Activated CD8-positive, alpha-beta T cell treated with anti-CD3 and anti-CD28 coated beads for 36 hours (primary cell): ENCODE results near the gene CD209. TPM values are rescaled to one million over a fixed set of nuclear protein-coding genes. Genes with fewer than 3 reads are reported as not detected.
"Not testable (repeated sequence)": the region's sequence is repeated elsewhere in the genome, so short reads cannot be mapped to it uniquely, and the experiment has no call there.

Experiments used
- ATAC-seq: fragments of 200-7000 bp; cut with Tn5 transposase; one replicate; pipeline ENCODE4 v1.10.0; 2021; ENCODE audit warnings: mild to moderate bottlenecking, moderate library complexity
- CTCF ChIA-PET: fragments of 350-600 bp; sonication (Branson Sonifier 250); formaldehyde crosslinking; loops from one replicate; lab custom pipeline; 2021; ENCODE audit warnings: antibody characterized with exemption; lab: Charles Lee
- POLR2A ChIA-PET: fragments of 350-600 bp; sonication (Branson Sonifier 250); formaldehyde crosslinking; loops from one replicate; lab custom pipeline; 2021; ENCODE audit warnings: antibody characterized with exemption; lab: Charles Lee
- DNase-seq: peaks from one replicate; pipeline ENCODE4 v3.0.0-alpha.2; 2020
- H3K27ac Mint-ChIP-seq: one replicate; pipeline ENCODE4 v1.8.0; 2021; ENCODE audit warnings: mild to moderate bottlenecking, mixed read lengths
- H3K27me3 Mint-ChIP-seq: one replicate; pipeline ENCODE4 v1.8.0; 2021; ENCODE audit warnings: mixed read lengths
- H3K36me3 Mint-ChIP-seq: one replicate; pipeline ENCODE4 v1.8.0; 2021; ENCODE audit warnings: low read depth, mixed read lengths
- H3K4me1 Mint-ChIP-seq: one replicate; pipeline ENCODE4 v1.8.0; 2021; ENCODE audit warnings: low read depth, mixed read lengths
- H3K4me3 Mint-ChIP-seq: one replicate; pipeline ENCODE4 v1.8.0; 2021; ENCODE audit warnings: mild to moderate bottlenecking, moderate library complexity, mixed read lengths
- H3K9me3 Mint-ChIP-seq: one replicate; pipeline ENCODE4 v1.8.0; 2021; ENCODE audit warnings: mixed read lengths
- CTCF ChIP-seq: fragments of 200-600 bp; IDR thresholded peaks from one replicate; pipeline ENCODE4 v1.8.0; 2022; ENCODE audit warnings: antibody characterized with exemption, mild to moderate bottlenecking
- intact Hi-C: fragments of 100-400 bp; cut with micrococcal nuclease; formaldehyde crosslinking; loops from one replicate; pipeline ENCODE4 v1.10.0; 2022
- total RNA-seq, 2 experiments: library from RNA; stranded (reverse); gene quantifications; one replicate each; pipeline ENCODE4 v1.2.3, GENCODE V29; 2021

The CD209 gene
- total RNA-seq, 2 experiments from 2014 or later: not detected

GRCh38 chr19:7772752-7773291, 25.5 kb upstream of the CD209 start:
- Mint-ChIP-seq H3K9me3 (no peaks in the 10 kb centered on the region), H3K36me3 (no peaks in the 10 kb centered on the region), H3K4me3 (peak overlapping the region; percentile 21), H3K27me3 (peaks cover 13% of the 10 kb centered on the region), H3K4me1 (peaks cover 24% of the 10 kb centered on the region), H3K27ac (peak overlapping the region; percentile 73)
- ChIA-PET POLR2A (interaction anchor here (0.7 kb wide), 1 partner anchor 136 kb away, joined by 3 read pairs; the partner anchor contains the start of gene STXBP2), CTCF (no interaction called here)
- peak; percentile 70 for DNase-seq
- ATAC-seq: peak; percentile 96
- intact Hi-C loops: loop anchor here (10.0 kb wide), 1 partner anchor 68 kb away; the partner anchor contains the start of gene FCER2
- no peak for TF ChIP-seq CTCF

GRCh38 chr19:7771072-7771471, 23.7 kb upstream of the CD209 start:
- H3K36me3 Mint-ChIP-seq: no peaks in the 10 kb centered on the region
- peaks cover 17% of the 10 kb centered on the region for H3K27me3 Mint-ChIP-seq
- ATAC-seq: no peak
- no peak for DNase-seq
- no peak for TF ChIP-seq CTCF
- peaks cover 24% of the 10 kb centered on the region for H3K4me1 Mint-ChIP-seq
- peak overlapping the region; percentile 61 for H3K27ac Mint-ChIP-seq
- H3K9me3 Mint-ChIP-seq: no peaks in the 10 kb centered on the region
- H3K4me3 Mint-ChIP-seq: no peak overlapping the region
- ChIA-PET CTCF (interaction anchor here (1.1 to 1.4 kb wide), 2 partner anchors 32 to 90 kb away, joined by 3 to 5 read pairs; partner anchors contain the start of gene TRAPPC5), POLR2A (interaction anchor here (1.4 to 1.7 kb wide), 2 partner anchors 29 to 36 kb away, joined by 3 to 4 read pairs; no protein-coding TSS in a partner anchor)
- intact Hi-C loops: loop anchor here (10.0 kb wide), 1 partner anchor 66 kb away; the partner anchor contains the start of gene FCER2

- Mint-ChIP-seq H3K27me3 (peaks cover 11% of the 10 kb centered on the region), H3K4me3 (no peak overlapping the region), H3K9me3 (no peaks in the 10 kb centered on the region), H3K4me1 (peaks cover 24% of the 10 kb centered on the region), H3K36me3 (no peaks in the 10 kb centered on the region), H3K27ac (no peak overlapping the region)
- POLR2A ChIA-PET: interaction anchor here (0.7 kb wide), 1 partner anchor 18 kb away, joined by 3 read pairs; no protein-coding TSS in a partner anchor
- DNase-seq: no peak
- ATAC-seq: no peak
- intact Hi-C loops: no loop called here
- CTCF ChIA-PET: interaction anchor here (0.6 kb wide), 2 partner anchors 77 to 100 kb away, joined by 3 read pairs; no protein-coding TSS in a partner anchor
- TF ChIP-seq CTCF: no peak
Measured at GRCh38 chr19:7769171-7769570, 21.8 kb upstream of the CD209 start.

- H3K4me3 Mint-ChIP-seq: no peak overlapping the region
- POLR2A ChIA-PET: interaction anchor here (0.8 to 1.3 kb wide), 2 partner anchors 62 to 75 kb away, joined by 3 to 4 read pairs; no protein-coding TSS in a partner anchor
- intact Hi-C loops: no loop called here
- no peak for DNase-seq
- peaks cover 14% of the 10 kb centered on the region for H3K4me1 Mint-ChIP-seq
- no peaks in the 10 kb centered on the region for H3K9me3 Mint-ChIP-seq
- no peak for ATAC-seq
- peaks cover 18% of the 10 kb centered on the region for H3K27me3 Mint-ChIP-seq
- TF ChIP-seq CTCF: no peak
- H3K27ac Mint-ChIP-seq: no peak overlapping the region
- CTCF ChIA-PET: interaction anchor here (1.2 to 1.7 kb wide), 2 partner anchors 29 to 87 kb away, joined by 3 to 5 read pairs; partner anchors contain the start of gene TRAPPC5
- H3K36me3 Mint-ChIP-seq: no peaks in the 10 kb centered on the region
Measured at GRCh38 chr19:7767487-7767886, 20.2 kb upstream of the CD209 start.

GRCh38 chr19:7766535-7766934, 19.2 kb upstream of the CD209 start:
- DNase-seq (no peak), ATAC-seq (no peak)
- no peak for TF ChIP-seq CTCF
- no peak overlapping the region for H3K27ac Mint-ChIP-seq
- no peak overlapping the region for H3K4me3 Mint-ChIP-seq
- no peaks in the 10 kb centered on the region for H3K9me3 Mint-ChIP-seq
- peaks cover 19% of the 10 kb centered on the region for H3K27me3 Mint-ChIP-seq
- no peaks in the 10 kb centered on the region for H3K36me3 Mint-ChIP-seq
- H3K4me1 Mint-ChIP-seq: peaks cover 6% of the 10 kb centered on the region
- CTCF ChIA-PET: interaction anchor here (1.7 kb wide), 1 partner anchor 86 kb away, joined by 5 read pairs; the partner anchor contains the start of gene TRAPPC5
- POLR2A ChIA-PET: interaction anchor here (1.3 kb wide), 1 partner anchor 74 kb away, joined by 4 read pairs; no protein-coding TSS in a partner anchor
- intact Hi-C loops: no loop called here

- peaks cover 19% of the 10 kb centered on the region for H3K27me3 Mint-ChIP-seq
- H3K27ac Mint-ChIP-seq, POLR2A ChIA-PET, intact Hi-C loops, ATAC-seq, H3K4me1 Mint-ChIP-seq, DNase-seq, H3K4me3 Mint-ChIP-seq, H3K36me3 Mint-ChIP-seq, H3K9me3 Mint-ChIP-seq: not testable (repeated sequence)
- CTCF ChIA-PET: interaction anchor here (0.8 kb wide), 1 partner anchor 9 kb away, joined by 3 read pairs; no protein-coding TSS in a partner anchor
Measured at GRCh38 chr19:7765043-7765442, 17.7 kb upstream of the CD209 start.

GRCh38 chr19:7764157-7764556, 16.8 kb upstream of the CD209 start:
- DNase-seq, H3K9me3 Mint-ChIP-seq, intact Hi-C loops, H3K36me3 Mint-ChIP-seq, H3K4me3 Mint-ChIP-seq, H3K4me1 Mint-ChIP-seq, ATAC-seq, H3K27ac Mint-ChIP-seq, POLR2A ChIA-PET: not testable (repeated sequence)
- peaks cover 19% of the 10 kb centered on the region for H3K27me3 Mint-ChIP-seq
- CTCF ChIA-PET: interaction anchor here (0.8 kb wide), 1 partner anchor 9 kb away, joined by 3 read pairs; no protein-coding TSS in a partner anchor
